ENCODE data around the gene MYOCOS. TPM values are rescaled to one million over a fixed set of nuclear protein-coding genes. Genes with fewer than 3 reads are reported as not detected.

Gene MYOCOS
- total RNA-seq, 1 experiment from 2014 or later, result not detected

DNA sequence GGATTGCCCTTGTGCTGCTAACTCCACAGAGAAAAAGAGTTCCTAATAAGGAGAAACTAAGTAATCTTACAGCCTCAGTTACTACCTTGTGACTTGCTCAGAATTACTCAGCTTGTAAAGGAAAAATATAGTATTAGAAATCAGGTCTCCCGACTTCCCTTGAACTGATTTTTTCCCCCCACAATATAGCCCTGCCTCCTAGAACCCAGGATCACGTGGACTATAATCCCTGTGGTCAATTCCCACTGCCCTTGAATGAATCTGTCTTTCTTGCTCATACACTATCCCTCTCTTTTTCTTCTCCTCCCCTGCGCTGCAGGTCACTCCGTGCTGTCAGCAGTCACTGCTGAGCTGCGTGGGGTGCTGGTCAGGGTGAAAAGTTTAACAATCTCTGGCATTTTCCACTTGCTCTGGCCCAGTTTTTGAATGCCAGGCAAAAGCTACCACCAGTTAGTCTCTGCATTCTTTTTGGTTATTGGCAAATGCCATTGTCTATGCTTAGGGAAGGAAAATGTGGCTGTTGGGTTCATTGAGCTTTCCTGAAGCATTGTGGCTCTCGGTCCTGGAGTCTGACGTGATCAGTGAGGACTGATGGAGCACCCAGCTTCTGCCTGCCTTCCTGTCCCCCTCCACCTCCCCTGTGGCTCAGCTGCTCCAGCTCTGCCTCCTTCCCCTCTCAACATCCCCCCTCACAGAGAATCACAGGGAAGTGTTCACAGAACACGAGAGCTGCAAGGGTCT, 32.3 kb downstream of the MYOCOS start:
- no peaks in the 10 kb centered on the region; the same call in 1 of the 2 replicates for H3K27me3 ChIP-seq (ENCODE audit: control insufficient read depth, insufficient read depth, low read length)
- TF ChIP-seq, protein P1, sequence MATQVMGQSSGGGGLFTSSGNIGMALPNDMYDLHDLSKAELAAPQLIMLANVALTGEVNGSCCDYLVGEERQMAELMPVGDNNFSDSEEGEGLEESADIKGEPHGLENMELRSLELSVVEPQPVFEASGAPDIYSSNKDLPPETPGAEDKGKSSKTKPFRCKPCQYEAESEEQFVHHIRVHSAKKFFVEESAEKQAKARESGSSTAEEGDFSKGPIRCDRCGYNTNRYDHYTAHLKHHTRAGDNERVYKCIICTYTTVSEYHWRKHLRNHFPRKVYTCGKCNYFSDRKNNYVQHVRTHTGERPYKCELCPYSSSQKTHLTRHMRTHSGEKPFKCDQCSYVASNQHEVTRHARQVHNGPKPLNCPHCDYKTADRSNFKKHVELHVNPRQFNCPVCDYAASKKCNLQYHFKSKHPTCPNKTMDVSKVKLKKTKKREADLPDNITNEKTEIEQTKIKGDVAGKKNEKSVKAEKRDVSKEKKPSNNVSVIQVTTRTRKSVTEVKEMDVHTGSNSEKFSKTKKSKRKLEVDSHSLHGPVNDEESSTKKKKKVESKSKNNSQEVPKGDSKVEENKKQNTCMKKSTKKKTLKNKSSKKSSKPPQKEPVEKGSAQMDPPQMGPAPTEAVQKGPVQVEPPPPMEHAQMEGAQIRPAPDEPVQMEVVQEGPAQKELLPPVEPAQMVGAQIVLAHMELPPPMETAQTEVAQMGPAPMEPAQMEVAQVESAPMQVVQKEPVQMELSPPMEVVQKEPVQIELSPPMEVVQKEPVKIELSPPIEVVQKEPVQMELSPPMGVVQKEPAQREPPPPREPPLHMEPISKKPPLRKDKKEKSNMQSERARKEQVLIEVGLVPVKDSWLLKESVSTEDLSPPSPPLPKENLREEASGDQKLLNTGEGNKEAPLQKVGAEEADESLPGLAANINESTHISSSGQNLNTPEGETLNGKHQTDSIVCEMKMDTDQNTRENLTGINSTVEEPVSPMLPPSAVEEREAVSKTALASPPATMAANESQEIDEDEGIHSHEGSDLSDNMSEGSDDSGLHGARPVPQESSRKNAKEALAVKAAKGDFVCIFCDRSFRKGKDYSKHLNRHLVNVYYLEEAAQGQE (IDR thresholded peaks at IDR 0.05; ENCODE audit: insufficient read depth in 1 of 2, low read depth in 2 of 2, low read length in 1 of 2), result no peak
- TF ChIP-seq, protein P2, sequence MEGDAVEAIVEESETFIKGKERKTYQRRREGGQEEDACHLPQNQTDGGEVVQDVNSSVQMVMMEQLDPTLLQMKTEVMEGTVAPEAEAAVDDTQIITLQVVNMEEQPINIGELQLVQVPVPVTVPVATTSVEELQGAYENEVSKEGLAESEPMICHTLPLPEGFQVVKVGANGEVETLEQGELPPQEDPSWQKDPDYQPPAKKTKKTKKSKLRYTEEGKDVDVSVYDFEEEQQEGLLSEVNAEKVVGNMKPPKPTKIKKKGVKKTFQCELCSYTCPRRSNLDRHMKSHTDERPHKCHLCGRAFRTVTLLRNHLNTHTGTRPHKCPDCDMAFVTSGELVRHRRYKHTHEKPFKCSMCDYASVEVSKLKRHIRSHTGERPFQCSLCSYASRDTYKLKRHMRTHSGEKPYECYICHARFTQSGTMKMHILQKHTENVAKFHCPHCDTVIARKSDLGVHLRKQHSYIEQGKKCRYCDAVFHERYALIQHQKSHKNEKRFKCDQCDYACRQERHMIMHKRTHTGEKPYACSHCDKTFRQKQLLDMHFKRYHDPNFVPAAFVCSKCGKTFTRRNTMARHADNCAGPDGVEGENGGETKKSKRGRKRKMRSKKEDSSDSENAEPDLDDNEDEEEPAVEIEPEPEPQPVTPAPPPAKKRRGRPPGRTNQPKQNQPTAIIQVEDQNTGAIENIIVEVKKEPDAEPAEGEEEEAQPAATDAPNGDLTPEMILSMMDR (IDR thresholded peaks at IDR 0.05), result no peak
- TF ChIP-seq TCF7L2 (IDR thresholded peaks at IDR 0.05; ENCODE audit: low read depth, low read length), result no peak
- TF ChIP-seq POLR2AphosphoS5 (IDR thresholded peaks at IDR 0.05; ENCODE audit: low read depth, low read length), result no peak
- TF ChIP-seq SIN3A (IDR thresholded peaks at IDR 0.05; ENCODE audit: borderline replicate concordance, insufficient read depth, low read depth, low read length), result no peak
- ATAC-seq, result peak; percentile 50; the same call in 1 of the 2 replicates
- ChIA-PET POLR2A (interaction anchor here (0.7 kb wide), 1 partner anchor 10 kb away, joined by 4 read pairs; no protein-coding TSS in a partner anchor), CTCF (interaction anchor here (0.6 to 1.7 kb wide), 2 partner anchors 10 to 48 kb away, joined by 3 to 5 read pairs; no protein-coding TSS in a partner anchor)
- H3K4me1 ChIP-seq (ENCODE audit: control insufficient read depth, insufficient read depth, low read length), result no peaks in the 10 kb centered on the region
- H3K4me3 ChIP-seq (ENCODE audit: low read depth in 2 of 2, low read length in 2 of 2), result no peak overlapping the region
- no peaks in the 10 kb centered on the region for H3K9me3 ChIP-seq (ENCODE audit: control insufficient read depth, insufficient read depth, low read depth, low read length)
- intact Hi-C loops (cut with micrococcal nuclease; ENCODE audit: unreplicated experiment), result no loop called here
- H3K36me3 ChIP-seq (ENCODE audit: control insufficient read depth, insufficient read depth, low read length), result no peaks in the 10 kb centered on the region
- DNase-seq (ENCODE audit: low read depth, low spot score), result no peak
- no TSS peak for BruUV-seq (replicated peaks)
- in situ Hi-C loops (cut with HindIII; ENCODE audit: low pct_unique_long_range_greater_than_20kb, low sequenced_read_pairs), result no loop called here
- no peak overlapping the region for H3K27ac ChIP-seq (ENCODE audit: low read length)

DNA sequence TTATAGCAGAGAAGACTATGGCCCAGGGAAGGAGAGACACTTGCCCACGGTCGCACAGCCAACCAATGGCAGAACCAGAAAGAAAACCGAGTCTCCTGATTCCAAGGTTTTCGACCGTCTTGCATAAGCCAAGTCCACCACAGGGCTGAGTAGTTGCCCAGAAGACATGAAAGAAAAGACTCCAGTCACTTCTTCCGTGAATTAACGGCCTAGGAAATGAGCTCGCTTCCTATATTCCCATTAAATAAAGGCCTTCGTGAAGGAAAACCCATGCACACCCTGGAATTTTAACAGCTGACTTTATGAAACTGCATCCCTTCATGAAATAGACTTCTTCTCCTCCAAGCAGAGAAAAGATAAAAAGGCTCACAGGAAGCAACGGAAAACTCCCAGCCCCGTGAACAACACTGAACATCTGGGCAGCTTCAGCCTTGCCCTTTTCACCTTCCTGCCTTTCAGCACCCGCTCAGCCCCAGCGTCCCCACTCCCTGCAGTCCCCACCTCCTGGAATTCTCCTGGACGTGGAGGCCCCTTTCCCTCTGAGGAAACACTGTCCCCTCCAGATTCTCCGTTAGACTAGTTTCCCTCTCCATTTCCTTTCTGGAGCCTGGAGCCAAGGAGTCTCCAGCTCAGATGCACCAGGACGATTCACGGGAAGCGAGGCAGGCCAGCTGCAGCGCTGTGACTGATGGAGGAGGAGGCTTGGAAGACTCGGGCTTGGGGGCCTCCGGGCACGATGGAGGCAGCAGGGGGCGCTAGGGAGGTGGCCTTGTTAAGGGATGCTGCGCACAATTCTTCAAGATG, 33.1 kb downstream of the MYOCOS start:
- no TSS peak for BruUV-seq (replicated peaks)
- peak; percentile 24 for DNase-seq (ENCODE audit: low read depth, low spot score)
- ChIA-PET POLR2A (interaction anchor here (0.7 kb wide), 1 partner anchor 11 kb away, joined by 4 read pairs; no protein-coding TSS in a partner anchor), CTCF (interaction anchor here (0.6 to 1.7 kb wide), 2 partner anchors 10 to 48 kb away, joined by 3 to 5 read pairs; no protein-coding TSS in a partner anchor)
- no peaks in the 10 kb centered on the region for H3K4me1 ChIP-seq (ENCODE audit: control insufficient read depth, insufficient read depth, low read length)
- no peak overlapping the region for H3K27ac ChIP-seq (ENCODE audit: low read length)
- H3K36me3 ChIP-seq (ENCODE audit: control insufficient read depth, insufficient read depth, low read length), result no peaks in the 10 kb centered on the region
- intact Hi-C loops (cut with micrococcal nuclease; ENCODE audit: unreplicated experiment) (no loop called here), in situ Hi-C loops (cut with HindIII; ENCODE audit: low pct_unique_long_range_greater_than_20kb, low sequenced_read_pairs) (no loop called here)
- no peaks in the 10 kb centered on the region; the same call in 1 of the 2 replicates for H3K27me3 ChIP-seq (ENCODE audit: control insufficient read depth, insufficient read depth, low read length)
- TF ChIP-seq SIN3A (IDR thresholded peaks at IDR 0.05; ENCODE audit: borderline replicate concordance, insufficient read depth, low read depth, low read length) (no peak), TCF7L2 (IDR thresholded peaks at IDR 0.05; ENCODE audit: low read depth, low read length) (no peak), POLR2AphosphoS5 (IDR thresholded peaks at IDR 0.05; ENCODE audit: low read depth, low read length) (no peak)
- TF ChIP-seq, protein P1 (IDR thresholded peaks at IDR 0.05; ENCODE audit: insufficient read depth in 1 of 2, low read depth in 2 of 2, low read length in 1 of 2), result no peak
- TF ChIP-seq, protein P2 (IDR thresholded peaks at IDR 0.05), result peak; percentile 75
- no peak overlapping the region for H3K4me3 ChIP-seq (ENCODE audit: low read depth in 2 of 2, low read length in 2 of 2)
- ATAC-seq, result peak; percentile 56; the same call in 1 of the 2 replicates
- no peaks in the 10 kb centered on the region for H3K9me3 ChIP-seq (ENCODE audit: control insufficient read depth, insufficient read depth, low read depth, low read length)

All from Panc1 (cell line).